GM23338 (cell line): ENCODE measurements around the gene TMEM163. TPM values are rescaled to one million over a fixed set of nuclear protein-coding genes. Genes with fewer than 3 reads are reported as not detected.

Experiments used
- ATAC-seq: fragments of 200-7000 bp; cut with Tn5 transposase; 3 replicates; pipeline ENCODE4 v1.9.1; 2020
- DNase-seq: peaks from one replicate; pipeline ENCODE4 v3.0.0-alpha.2; 2015; ENCODE audit warnings: low spot score
- H2AFZ ChIP-seq: fragments of 200-600 bp; sonication (generic); 2 replicates; pipeline ENCODE4 v1.8.0; 2016; ENCODE audit warnings: antibody characterized with exemption, mild to moderate bottlenecking, moderate library complexity
- H3F3A ChIP-seq: fragments of 200-600 bp; sonication (generic); replicated peaks from 2 replicates; pipeline ENCODE4 v1.8.0; 2017; ENCODE audit warnings: antibody characterized with exemption, mixed run types, low read depth
- H3K27ac ChIP-seq: fragments of 200-600 bp; sonication (generic); 2 replicates; pipeline ENCODE4 v1.6.1; 2016; ENCODE audit warnings: low read depth
- H3K27me3 ChIP-seq: fragments of 200-600 bp; sonication (generic); 2 replicates; pipeline ENCODE4 v1.8.0; 2016; ENCODE audit warnings: mild to moderate bottlenecking, mixed run types, moderate library complexity; ENCODE audit not compliant: insufficient read depth
- H3K36me3 ChIP-seq: fragments of 200-600 bp; sonication (generic); 2 replicates; pipeline ENCODE4 v1.8.0; 2016; ENCODE audit warnings: mild to moderate bottlenecking; ENCODE audit not compliant: insufficient read depth
- H3K4me1 ChIP-seq: fragments of 200-600 bp; sonication (generic); 2 replicates; pipeline ENCODE4 v1.8.0; 2016; ENCODE audit warnings: mild to moderate bottlenecking, moderate library complexity; ENCODE audit not compliant: insufficient read depth
- H3K4me2 ChIP-seq: fragments of 200-600 bp; sonication (generic); 2 replicates; pipeline ENCODE4 v1.7.1; 2017; ENCODE audit warnings: mixed run types
- H3K4me3 ChIP-seq: fragments of 200-600 bp; sonication (generic); 2 replicates; pipeline ENCODE4 v1.6.1; 2016; ENCODE audit warnings: mixed run types
- H3K79me2 ChIP-seq: fragments of 200-600 bp; sonication (generic); replicated peaks from 2 replicates; pipeline ENCODE4 v1.8.0; 2017; ENCODE audit warnings: mild to moderate bottlenecking; ENCODE audit not compliant: insufficient read depth
- H3K9me2 ChIP-seq: fragments of 200-600 bp; sonication (generic); 2 replicates; pipeline ENCODE4 v1.8.0; 2017; ENCODE audit not compliant: insufficient read depth
- H4K20me1 ChIP-seq: fragments of 200-600 bp; sonication (generic); replicated peaks from 2 replicates; pipeline ENCODE4 v1.8.0; 2017; ENCODE audit warnings: mild to moderate bottlenecking; ENCODE audit not compliant: insufficient read depth
- H3K27ac Mint-ChIP-seq: 2 replicates; pipeline ENCODE4 v1.8.0; 2020; ENCODE audit warnings: inconsistent platforms, mild to moderate bottlenecking, moderate library complexity, mixed read lengths
- H3K27me3 Mint-ChIP-seq: 3 replicates; pipeline ENCODE4 v1.8.0; 2022; ENCODE audit warnings: low read depth, mild to moderate bottlenecking, moderate library complexity, mixed read lengths, inconsistent platforms; ENCODE audit not compliant: insufficient read depth, poor library complexity
- H3K36me3 Mint-ChIP-seq: 3 replicates; pipeline ENCODE4 v1.8.0; 2021; ENCODE audit warnings: low read depth, mild to moderate bottlenecking, inconsistent platforms, moderate library complexity, mixed read lengths
- H3K4me1 Mint-ChIP-seq: 3 replicates; pipeline ENCODE4 v1.8.0; 2020; ENCODE audit warnings: mild to moderate bottlenecking, inconsistent platforms, mixed read lengths
- H3K4me3 Mint-ChIP-seq: 3 replicates; pipeline ENCODE4 v1.8.0; 2021; ENCODE audit warnings: moderate library complexity, mild to moderate bottlenecking, inconsistent platforms, mixed read lengths
- H3K9me3 Mint-ChIP-seq: 3 replicates; pipeline ENCODE4 v1.8.0; 2020; ENCODE audit warnings: moderate library complexity, mild to moderate bottlenecking, inconsistent platforms, mixed read lengths
- CREB1 ChIP-seq: fragments of 250-450 bp; sonication (Bioruptor Pico); IDR thresholded peaks from 2 replicates; pipeline ENCODE4 v1.5.0; 2020; ENCODE audit warnings: low read depth, mild to moderate bottlenecking, moderate library complexity
- CTCF ChIP-seq, 2 experiments: fragments of 200-600 bp in 1 of 2; sonication (generic) in 1 of 2; conservative IDR thresholded peaks; 2 replicates each; pipeline versions ENCODE4 v1.5.1 to v1.6.1; 2016 to 2017; ENCODE audit warnings: antibody characterized with exemption in 2 of 2, low read depth in 2 of 2, mild to moderate bottlenecking in 2 of 2, moderate library complexity in 1 of 2
- EZH2 ChIP-seq: fragments of 200-600 bp; sonication (generic); IDR thresholded peaks from one replicate; pipeline ENCODE4 v1.8.0; 2017; ENCODE audit warnings: antibody characterized with exemption, mild to moderate bottlenecking, low read depth; ENCODE audit not compliant: unreplicated experiment
- EZH2phosphoT487 ChIP-seq: fragments of 200-600 bp; sonication (generic); IDR thresholded peaks from one replicate; pipeline ENCODE4 v1.8.1; 2018; ENCODE audit warnings: antibody characterized with exemption; ENCODE audit not compliant: unreplicated experiment
- NANOG ChIP-seq: IDR thresholded peaks from 2 replicates; pipeline ENCODE4 v1.6.1; 2016; ENCODE audit warnings: antibody characterized with exemption, borderline replicate concordance
- POLR2AphosphoS5 ChIP-seq: IDR thresholded peaks from 2 replicates; pipeline ENCODE4 v1.6.1; 2016; ENCODE audit warnings: antibody characterized with exemption, low read depth
- REST ChIP-seq: IDR thresholded peaks from one replicate; pipeline ENCODE4 v1.6.1; 2018; ENCODE audit warnings: antibody characterized with exemption; ENCODE audit not compliant: unreplicated experiment
- STAT1 ChIP-seq: IDR thresholded peaks from one replicate; pipeline ENCODE4 v1.6.1; 2016; ENCODE audit warnings: antibody characterized with exemption; ENCODE audit not compliant: unreplicated experiment
- ZNF114 ChIP-seq: fragments of 250-450 bp; sonication (Bioruptor Pico); IDR thresholded peaks from 2 replicates; pipeline ENCODE4 v1.5.0; 2020; ENCODE audit warnings: mild to moderate bottlenecking, moderate library complexity
- ZNF331 ChIP-seq: fragments of 250-450 bp; sonication (Bioruptor Pico); IDR thresholded peaks from 2 replicates; pipeline ENCODE4 v1.5.0; 2020; ENCODE audit warnings: low read depth, mild to moderate bottlenecking, moderate library complexity
- ZNF462 ChIP-seq: fragments of 250-450 bp; sonication (Bioruptor Pico); IDR thresholded peaks from 2 replicates; pipeline ENCODE4 v1.5.0; 2020; ENCODE audit warnings: mild to moderate bottlenecking, moderate library complexity
- polyA plus RNA-seq: library from polyadenylated mRNA; unstranded; fragments of >200 nt; fragmentation: Nextera tagmentation; extraction: Ambion mirVana; gene quantifications from 2 replicates; pipeline ENCODE4 v1.2.1, GENCODE V29; 2016
- total RNA-seq: library from RNA; depleted of rRNA; stranded (reverse); fragments of >200 nt; shearing (Covaris generic); gene quantifications from 2 replicates; pipeline ENCODE4 v1.2.3, GENCODE V29; 2014

Gene TMEM163
- total and polyA plus RNA-seq, 2 experiments from 2014 or later = 1.1 to 1.8 TPM

- no peak for TF ChIP-seq CTCF (conservative IDR thresholded peaks at IDR 0.05; ENCODE audit: low read depth in 2 of 2)
These were observed 21.1 kb upstream of the TMEM163 start (continued) for GRCh38 chr2:134739879-134740301.

GRCh38 chr2:134739236-134739878 is 20.6 kb upstream of the TMEM163 start:
- H3K27me3 Mint-ChIP-seq = no peaks in the 10 kb centered on the region
- Histone ChIP-seq H3K4me1 (no peaks in the 10 kb centered on the region), H3K27ac (no peak overlapping the region), H3K9me2 (no peaks in the 10 kb centered on the region), H3F3A (no peaks in the 10 kb centered on the region), H3K4me3 (no peak overlapping the region), H3K79me2 (no peaks in the 10 kb centered on the region), H4K20me1 (no peaks in the 10 kb centered on the region), H2AFZ (no peak overlapping the region), H3K36me3 (no peaks in the 10 kb centered on the region), H3K27me3 (no peaks in the 10 kb centered on the region), H3K4me2 (no peak overlapping the region)
- DNase-seq (no peak), ATAC-seq (no peak)
- no peak overlapping the region for H3K4me3 Mint-ChIP-seq
- H3K4me1 Mint-ChIP-seq = no peaks in the 10 kb centered on the region
- no peak overlapping the region for H3K27ac Mint-ChIP-seq
- H3K36me3 Mint-ChIP-seq = no peaks in the 10 kb centered on the region
- H3K9me3 Mint-ChIP-seq = no peaks in the 10 kb centered on the region; the same call in 2 of the 3 replicates
- TF ChIP-seq STAT1 (no peak), REST (no peak), CREB1 (CRISPR knock-in tag) (no peak), ZNF331 (no peak), NANOG (no peak), CTCF (conservative IDR thresholded peaks at IDR 0.05; ENCODE audit: low read depth in 2 of 2) (no peak), EZH2 (no peak), ZNF462 (CRISPR knock-in tag) (no peak), ZNF114 (CRISPR knock-in tag) (no peak), EZH2phosphoT487 (no peak), POLR2AphosphoS5 (no peak)
